GM21786 (cell line): ENCODE results near the gene DCLK2.

Experiments
- ATAC-seq: cut with Tn5 transposase; IDR thresholded peaks from one replicate; pipeline ENCODE4 v1.9.1; 2021; ENCODE audit not compliant: unreplicated experiment

The DCLK2 gene

DNA sequence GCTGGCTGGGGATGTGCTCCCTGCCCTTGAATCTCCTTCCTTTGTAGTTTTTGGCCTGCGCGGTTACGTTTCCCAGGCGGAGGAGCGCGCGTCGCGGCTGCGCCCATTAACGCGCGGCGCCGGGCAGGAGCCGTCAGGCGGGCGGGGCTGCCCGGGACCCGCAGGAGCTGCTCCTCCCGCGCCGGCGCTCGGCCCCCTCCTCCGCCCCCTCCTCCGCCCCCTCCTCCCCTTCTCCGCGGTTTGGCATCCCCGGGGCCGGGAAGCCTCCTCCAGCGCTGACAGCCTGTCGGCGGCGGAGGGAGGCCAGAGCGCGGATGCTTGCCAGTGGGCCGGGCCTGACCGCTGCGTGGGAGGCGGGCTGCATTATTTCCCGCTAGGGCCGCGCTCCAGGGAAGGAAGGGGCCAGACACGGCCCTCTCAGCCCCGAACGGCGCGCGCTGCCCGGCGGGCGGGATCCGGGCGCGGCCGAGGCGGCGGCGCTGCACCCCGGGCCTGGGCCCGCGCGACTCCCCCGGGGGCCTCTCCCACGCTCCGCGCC is at the start of gene DCLK2:
TSS of gene DCLK2 (plus strand) at position 405 of the 538 bp plus-strand sequence. CDS start 583 bp downstream, outside the sequence.
- no peak for ATAC-seq

DNA sequence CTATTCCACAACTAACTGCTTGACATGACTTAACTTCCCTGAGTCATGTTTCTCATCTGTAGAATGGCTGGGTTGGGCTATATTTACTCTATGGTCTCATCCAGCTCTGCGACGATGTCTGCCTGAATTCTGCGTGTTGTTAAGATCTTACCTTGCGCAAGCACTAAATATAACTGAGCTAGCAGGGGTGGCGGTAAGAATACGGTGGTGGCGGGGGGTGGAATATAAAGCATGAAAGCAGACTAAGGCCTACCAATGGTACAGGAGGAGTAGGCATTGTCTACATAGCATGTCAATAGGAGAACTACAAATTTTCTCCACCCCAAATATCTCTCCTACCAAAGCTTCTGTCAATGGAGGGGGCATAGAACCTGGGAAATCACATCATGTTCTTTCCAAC is 45.7 kb upstream of the DCLK2 start:
- no peak for ATAC-seq

DNA sequence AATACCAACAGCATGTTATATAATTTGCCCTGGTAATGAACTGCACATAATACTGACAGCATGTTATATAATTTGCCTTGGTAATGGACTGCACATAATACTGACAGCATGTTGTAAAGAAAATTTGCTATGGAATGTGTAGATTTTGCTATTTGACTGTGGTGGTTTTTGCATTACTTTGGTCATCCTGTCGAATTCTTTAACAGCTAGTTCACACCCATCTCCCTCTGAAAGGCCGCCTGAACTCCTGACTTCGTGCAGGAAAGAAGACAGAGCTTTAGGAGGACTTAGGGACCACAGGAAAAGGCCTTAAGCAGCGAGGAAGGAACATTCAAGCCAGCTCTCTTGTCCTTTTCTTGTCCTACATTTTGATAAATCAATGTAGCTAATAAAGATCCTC is 45.2 kb upstream of the DCLK2 start:
- no peak for ATAC-seq

DNA sequence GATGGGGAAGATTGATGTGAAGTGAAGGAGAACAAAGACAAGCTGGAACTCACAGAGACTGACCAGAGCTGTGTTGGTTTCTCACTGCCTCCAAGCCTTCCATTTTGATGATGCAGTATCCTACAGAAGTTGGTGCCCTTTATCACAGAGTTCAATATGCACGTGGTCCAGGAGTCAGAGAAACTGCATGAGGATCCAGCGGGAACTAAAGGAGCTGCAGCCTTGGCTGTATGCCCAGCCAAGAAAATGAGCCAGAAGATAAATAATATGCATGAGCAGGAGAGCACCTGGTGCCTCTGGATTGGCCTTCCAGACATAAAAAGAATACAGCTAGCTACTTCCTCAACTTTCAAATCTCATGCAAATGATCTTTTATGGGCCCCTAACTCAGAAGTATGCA is 44.3 kb upstream of the DCLK2 start:
- no peak for ATAC-seq

DNA sequence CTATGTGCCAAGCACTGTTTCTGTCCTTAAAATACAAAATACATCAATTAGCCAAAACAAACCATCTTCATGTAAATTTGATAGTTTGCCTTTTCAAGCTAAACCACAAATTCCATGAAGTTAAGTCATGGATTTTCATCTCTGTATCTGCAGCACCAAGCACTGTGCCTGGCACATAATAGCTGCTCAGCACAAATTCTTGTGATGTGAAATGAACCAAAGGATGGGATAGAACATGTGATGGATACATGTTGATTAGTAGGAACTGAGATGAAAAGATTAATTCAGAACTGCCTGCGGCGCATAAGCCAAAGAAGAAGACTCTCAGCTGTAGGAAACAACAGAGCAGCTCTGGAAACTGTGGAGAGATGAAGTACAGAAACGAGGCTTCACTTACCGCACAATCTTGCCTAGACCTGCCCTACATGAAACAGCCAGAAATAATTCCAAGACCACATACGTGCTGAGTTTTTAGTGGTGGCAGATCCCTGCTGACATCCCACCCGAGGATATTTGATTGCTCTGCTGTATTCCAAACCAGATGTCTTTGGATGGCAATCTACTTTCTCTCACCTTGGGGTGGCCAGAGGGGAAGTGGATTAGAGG is 40.9 kb upstream of the DCLK2 start:
- ATAC-seq = no peak

DNA sequence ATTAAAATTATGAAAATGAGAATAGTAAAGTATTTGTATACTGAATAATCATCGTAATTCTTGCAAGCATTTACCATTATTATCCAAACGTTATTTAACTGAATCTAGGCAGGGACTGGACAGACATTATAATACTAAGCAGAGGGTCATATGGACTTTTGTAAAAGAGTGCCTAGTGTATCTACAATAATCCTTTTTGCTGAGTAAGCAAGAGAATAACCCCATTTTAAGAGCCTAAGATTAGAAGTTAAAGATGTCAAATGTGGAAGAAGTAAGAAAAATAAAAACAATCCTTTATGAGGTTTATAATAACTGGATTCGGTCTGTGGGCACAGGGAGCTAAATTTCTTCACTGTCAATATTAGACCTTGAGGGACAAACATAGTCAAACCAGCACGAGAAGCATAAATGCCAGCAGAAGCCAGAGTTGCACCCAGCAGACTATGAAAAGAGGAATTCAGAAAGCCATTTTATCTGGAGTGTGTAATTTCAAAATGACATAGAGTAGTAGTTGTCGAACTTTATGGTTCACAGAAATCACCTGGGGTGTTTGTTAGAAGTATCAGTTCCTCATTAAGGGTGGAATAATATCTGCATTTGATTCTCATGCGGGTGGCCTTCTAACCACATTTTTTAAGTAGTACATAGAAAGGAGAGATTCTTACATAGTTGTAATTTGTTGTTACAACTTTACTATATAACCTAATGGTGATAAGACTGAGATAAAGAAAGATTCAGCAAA is 39.7 kb upstream of the DCLK2 start:
- ATAC-seq = peak; percentile 97

DNA sequence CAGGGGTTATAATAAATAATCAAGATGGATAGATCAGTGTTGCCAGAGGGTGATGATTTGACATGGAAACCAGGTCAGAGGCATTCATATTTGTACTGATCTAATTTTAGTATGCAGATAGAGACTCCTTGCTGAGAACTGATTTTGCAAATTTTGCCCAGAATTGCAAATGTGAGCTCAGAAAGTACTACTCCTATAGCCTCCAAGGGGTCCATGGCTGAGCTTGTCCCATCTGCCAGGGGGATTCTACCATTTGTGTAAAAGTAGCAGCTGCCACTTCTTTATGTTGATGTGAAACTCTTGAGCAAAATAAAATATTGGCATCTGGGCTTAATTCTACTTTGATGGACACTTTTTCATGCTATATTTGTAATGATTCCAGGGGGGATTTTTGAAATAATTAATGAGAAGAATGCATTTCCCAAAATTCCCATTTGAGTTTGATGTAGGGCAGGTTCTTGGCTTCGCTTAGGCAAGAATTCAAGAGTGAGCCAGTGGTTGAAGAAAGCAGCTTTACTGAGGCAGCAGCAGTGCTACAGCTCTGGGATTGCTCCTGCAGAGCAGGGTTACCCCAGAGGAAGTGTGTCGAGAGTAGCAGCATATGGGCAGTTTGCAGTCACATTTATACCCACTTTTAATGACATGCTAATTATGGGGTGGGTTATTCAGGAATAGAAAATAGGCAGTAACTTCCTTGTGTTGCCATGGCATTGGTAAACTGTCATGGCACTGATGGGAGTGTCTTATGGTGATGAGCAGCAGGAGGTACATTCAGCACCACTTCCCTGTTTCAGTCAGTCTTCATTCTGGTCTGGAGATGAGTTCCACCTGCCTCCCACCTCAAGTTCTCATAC is 38.7 kb upstream of the DCLK2 start:
- ATAC-seq = no peak

DNA sequence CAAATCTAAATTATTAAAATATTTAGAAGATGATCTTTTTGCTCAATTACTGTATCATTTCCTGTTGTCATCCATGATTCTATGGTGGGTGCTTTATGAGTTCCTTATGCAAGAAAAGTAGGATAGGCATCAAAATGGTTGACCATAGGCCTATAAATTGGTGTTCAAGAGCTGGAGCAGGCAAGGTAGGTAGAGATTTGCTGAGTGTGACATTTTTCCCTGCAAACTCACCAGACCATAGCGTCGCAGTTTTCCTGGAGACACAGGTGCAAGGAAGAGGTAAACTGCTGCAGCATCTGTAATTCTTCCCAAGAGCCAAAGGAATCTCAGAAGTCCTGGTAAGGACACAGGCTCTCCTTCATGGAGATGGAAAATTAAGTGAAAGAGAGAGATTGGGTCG is 33.7 kb upstream of the DCLK2 start:
- ATAC-seq = no peak

DNA sequence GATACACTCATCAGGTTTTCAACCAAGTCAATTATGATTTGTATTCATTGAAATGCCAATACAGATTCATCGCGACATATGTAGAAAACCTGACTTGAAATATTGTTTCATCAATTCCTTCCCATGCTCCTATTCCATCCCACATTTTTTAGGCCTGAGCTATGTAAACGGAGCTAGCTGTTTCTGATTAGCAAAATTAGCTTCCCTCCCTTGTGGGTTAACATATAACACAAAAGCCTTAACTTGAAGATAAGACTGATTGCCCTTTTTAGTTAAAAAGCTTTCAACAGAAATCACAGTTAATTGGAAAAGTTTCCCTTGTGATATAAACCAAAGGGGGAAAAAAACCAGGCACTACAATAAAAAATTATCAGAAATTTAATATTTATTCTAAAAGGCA is 32.8 kb upstream of the DCLK2 start:
- ATAC-seq = no peak

DNA sequence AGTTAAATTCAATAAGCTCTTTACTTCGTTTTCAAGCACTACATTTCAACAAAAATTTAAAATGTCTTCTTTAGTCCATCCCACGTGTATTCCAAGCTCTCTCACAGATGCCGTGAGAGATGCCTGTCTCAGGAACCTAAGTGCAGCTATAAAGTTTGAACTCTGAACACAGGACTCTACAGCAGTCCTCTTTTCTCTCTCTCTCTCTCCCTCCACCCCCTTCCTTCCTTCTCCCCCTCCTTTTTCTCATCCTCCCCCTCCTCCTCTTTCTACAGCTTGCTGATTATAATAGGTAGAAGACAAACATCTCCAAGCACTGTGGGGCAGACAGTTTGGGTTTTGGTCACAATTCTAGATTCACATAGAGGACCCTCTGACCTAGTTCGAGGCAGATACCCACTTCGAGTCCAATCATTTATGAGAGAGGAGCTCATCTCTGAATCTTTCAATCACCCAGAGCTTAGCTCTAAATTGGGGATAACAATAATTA is 31.5 kb upstream of the DCLK2 start:
- no peak for ATAC-seq

DNA sequence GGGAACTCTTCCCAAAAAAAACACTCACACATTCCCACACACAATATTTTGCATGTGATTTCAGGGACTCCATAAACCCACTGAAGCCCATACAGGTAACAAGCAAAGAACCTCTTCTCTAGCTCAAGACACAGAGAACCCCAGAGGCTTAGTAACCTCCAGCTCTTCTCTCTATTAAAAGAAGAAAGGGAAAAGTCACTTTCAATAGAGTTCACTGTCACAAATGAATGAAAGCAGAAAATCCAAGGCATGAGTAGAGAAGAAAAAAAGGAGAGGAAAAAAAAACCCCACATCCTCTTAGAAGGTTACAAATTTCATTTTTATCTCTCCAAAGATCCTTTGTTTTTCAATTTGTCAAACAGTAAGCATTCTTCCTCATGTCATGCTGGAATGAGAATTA is 30.7 kb upstream of the DCLK2 start:
- no peak for ATAC-seq

DNA sequence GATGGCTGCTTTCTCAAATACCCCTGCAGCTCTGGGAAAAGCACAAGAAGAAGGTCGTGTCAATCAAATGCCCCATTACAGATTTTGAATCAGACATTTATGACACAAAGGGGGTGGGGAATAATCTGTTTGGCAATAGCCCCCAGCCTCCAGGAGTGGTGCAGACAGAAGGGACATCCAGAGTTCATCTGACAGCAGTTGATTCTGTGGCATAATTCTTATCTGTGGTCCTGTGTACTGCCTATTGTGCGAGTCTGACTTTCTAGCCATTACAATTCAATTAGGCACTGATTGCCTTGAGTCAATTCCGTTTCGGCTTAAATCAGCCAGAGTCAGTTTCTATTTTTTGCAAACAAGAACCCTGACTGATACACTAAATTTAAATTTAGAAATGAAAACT is 28.6 kb upstream of the DCLK2 start:
- no peak for ATAC-seq

DNA sequence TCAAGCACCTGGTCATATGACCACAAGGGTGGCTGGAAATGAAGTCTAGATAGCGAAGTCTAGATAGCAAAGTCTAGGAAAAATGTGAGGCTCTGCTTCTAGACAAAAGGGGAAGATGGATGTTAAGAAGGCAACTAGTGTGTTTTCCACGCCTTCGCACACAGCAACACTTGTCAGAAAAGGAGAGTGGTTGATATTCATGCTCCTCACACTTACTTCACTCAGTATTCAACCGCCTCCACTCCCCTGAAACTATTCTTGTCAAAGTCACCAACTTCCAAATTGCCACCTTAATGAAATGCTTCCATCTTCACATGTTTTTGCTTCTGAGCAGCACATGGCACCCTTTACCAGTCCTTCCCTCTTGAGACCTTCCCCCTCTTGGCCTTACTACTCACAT is 27.7 kb upstream of the DCLK2 start:
- no peak for ATAC-seq

DNA sequence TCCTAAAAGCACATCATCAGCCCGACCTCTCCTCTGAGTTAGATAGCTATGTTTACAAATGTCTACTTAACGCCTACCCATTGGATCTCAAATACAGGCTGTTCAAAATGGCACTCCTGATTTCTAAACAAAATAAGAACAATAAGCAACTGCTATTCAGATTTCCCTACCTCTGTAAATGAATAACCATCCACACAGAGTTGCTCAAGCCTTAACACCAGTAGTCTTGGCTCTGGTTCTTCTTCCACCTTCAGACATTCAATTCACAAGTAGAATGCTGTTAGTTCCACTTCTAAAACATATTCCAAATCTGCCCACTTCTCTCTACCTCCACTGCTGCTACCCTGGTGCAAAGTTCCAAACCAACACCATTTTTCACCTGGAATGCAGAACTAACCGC is 27.1 kb upstream of the DCLK2 start:
- ATAC-seq = no peak

DNA sequence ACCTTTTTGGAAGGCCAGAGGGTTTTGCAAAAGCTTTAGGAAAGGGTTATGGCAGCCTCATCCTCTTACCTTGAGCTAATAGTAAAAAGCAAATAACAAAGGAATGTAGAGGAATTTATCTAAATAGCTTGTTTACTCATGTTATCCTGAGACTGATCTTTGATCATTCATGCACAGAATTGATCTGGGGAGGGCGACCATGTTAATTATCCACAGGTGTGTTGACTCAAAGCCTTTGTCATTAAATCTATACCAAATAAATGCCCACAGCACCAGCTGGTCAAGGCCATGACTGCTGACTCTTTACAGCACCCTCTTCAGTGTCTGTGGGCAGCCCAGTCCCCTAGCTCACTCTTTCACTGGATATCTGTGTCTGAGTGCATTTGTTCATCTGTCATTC is 22.8 kb upstream of the DCLK2 start:
- no peak for ATAC-seq

DNA sequence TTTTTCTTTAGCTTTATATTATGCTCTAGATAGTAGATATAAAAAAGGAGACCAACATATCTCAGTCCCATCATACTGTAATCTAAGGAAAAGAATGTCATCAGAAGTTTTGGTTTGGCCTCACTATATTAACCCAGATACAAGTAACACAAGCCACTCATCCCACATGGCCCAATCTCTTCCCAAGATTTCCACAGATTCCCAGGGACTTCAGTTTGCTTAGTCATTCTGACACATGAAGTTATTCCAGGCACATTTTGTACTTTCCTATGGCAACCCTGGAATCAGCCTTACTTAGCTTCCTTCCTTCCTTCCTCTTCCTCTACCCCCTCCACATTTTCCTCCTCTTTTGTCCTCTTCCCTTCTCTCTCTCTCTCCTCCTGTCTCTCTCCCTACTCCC is 21.7 kb upstream of the DCLK2 start:
- ATAC-seq = no peak

DNA sequence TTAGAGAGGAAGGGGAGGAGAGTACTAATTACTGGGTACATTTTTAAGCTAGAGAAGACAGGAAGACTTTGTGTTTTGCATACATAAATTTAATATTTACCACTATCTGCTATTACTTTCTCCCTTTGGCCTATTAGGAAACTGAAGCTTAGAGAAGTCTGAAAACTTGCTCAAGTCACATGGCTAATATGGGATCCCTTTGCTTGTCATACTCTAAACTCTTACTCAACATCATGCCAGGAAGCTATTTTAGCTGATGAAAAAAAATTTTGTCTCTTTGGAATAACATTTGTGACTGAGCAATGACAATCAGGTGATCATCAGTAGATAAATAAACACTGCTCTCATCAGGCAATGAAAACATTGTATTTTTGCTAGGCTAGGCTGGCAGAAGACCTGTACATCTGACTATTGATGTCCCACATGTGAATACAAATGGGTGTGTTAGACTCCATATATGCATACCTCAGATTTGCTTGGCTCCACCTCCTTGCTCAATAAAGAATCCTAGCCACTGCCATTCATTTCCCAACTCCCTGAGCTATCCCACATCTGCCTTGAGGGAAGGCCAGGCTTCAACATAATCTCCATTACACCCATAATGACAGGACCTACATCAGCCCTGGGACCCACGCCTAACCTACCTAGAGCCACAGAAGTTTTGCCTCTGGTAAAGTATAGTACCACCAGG is 17.0 kb upstream of the DCLK2 start:
- no peak for ATAC-seq

DNA sequence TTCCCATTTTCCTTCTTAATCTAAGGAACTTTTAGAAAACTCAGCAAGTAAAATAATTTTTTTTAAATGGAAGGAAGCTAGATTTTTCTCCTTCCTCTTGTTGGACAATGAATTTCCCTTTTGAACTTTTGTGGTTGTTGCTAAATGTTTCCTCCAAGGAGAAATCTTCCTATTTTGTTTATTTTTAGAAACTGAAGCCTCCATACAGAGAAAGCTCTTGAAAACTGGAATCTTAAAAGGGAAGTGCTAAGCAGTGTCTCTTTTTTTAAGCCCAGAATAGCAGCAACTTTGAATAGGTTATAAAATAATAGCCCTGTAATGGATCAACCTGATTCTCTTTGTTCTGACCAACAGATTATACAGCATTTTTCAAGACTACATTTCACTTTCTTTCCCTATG is 15.1 kb upstream of the DCLK2 start:
- ATAC-seq = no peak

DNA sequence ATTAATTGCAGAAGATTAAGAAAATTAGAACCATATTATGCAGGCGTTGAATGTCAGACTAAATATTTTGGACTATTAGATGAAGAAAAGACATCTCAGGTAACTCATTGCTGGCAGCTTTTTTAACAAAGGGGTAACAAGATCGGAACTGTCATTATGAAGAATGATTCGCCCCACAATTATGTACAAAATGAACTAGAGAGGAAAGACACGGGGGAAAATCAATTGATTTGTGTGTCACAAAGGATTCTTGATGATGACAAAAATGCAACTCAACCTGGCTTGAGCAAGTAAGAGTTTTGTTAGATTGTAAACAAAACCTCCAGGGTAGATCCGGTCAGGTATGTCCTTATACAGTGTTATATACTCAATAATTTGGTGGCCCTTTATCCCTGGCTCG is 12.5 kb upstream of the DCLK2 start:
- ATAC-seq = no peak

DNA sequence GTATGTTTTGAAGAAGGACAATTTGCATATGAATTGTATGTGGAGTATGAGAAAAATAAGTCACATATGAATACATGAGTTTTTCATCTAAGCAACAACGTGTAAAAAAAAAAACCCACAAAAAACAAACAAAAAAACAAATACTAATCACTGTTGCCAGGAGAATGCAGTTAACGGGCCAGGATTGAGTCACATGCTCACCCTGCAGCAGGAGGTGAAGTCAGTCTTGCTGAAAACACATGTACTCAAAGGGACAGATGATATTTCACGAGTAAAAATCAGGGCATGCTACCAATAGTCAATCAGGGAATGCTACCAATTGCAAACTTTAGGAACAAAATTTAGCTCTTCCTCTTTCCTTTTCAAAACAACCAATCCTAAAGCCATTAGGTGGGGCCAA is 10.4 kb upstream of the DCLK2 start:
- no peak for ATAC-seq
